K562 (cell line): ENCODE results near the gene ING5. TPM values are rescaled to one million over a fixed set of nuclear protein-coding genes. Genes with fewer than 3 reads are reported as not detected.

Source experiments
- BHLHE40 ChIP-seq: IDR thresholded peaks from 2 replicates; pipeline ENCODE4 v1.6.1; 2011; ENCODE audit warnings: low read length, improper control_type of control experiment
- GABPB1 ChIP-seq: sonication (generic); formaldehyde crosslinking; IDR thresholded peaks from 2 replicates; pipeline ENCODE4 v1.8.0; 2022; ENCODE audit warnings: mild to moderate bottlenecking, missing genetic modification reagents
- HNRNPL ChIP-seq: fragments of 200-400 bp; formaldehyde crosslinking; IDR thresholded peaks from 2 replicates; pipeline ENCODE4 v1.6.1; 2017; ENCODE audit warnings: low read depth, mild to moderate bottlenecking, low read length
- KAT7 ChIP-seq: sonication (generic); formaldehyde crosslinking; IDR thresholded peaks from 2 replicates; pipeline ENCODE4 v1.8.0; 2022; ENCODE audit warnings: missing genetic modification reagents, mild to moderate bottlenecking, borderline replicate concordance
- MECOM ChIP-seq: fragments of 250-450 bp; sonication (Bioruptor Pico); IDR thresholded peaks from 2 replicates; pipeline ENCODE4 v1.8.0; 2022; ENCODE audit warnings: inconsistent platforms
- RBBP5 ChIP-seq: fragments of 200-600 bp; sonication (generic); IDR thresholded peaks from 2 replicates; pipeline ENCODE4 v1.6.1; 2012; ENCODE audit warnings: borderline replicate concordance, mild to moderate bottlenecking, low read length, control low read depth, inconsistent platforms; ENCODE audit not compliant: insufficient read depth, poor library complexity, severe bottlenecking
- SAFB ChIP-seq: fragments of 200-400 bp; formaldehyde crosslinking; IDR thresholded peaks from 2 replicates; pipeline ENCODE4 v1.6.1; 2017; ENCODE audit warnings: low read depth, low read length, borderline replicate concordance
- SRSF1 ChIP-seq: fragments of 200-400 bp; formaldehyde crosslinking; IDR thresholded peaks from 2 replicates; pipeline ENCODE4 v1.6.1; 2017; ENCODE audit warnings: mild to moderate bottlenecking, low read depth, low read length, moderate library complexity
- SRSF3 ChIP-seq: fragments of 200-400 bp; formaldehyde crosslinking; IDR thresholded peaks from 2 replicates; pipeline ENCODE4 v1.6.1; 2016; ENCODE audit warnings: mild to moderate bottlenecking, low read length, moderate library complexity; ENCODE audit not compliant: insufficient read depth
- ZC3H8 ChIP-seq: fragments of 450-650 bp; IDR thresholded peaks from 2 replicates; pipeline ENCODE4 v1.6.1; 2017
- ZNF354B ChIP-seq: fragments of 250-450 bp; sonication (Bioruptor Pico); IDR thresholded peaks from 2 replicates; pipeline ENCODE4 v1.4.0; 2020
- polyA plus RNA-seq, 8 experiments: library from polyadenylated mRNA; depleted of rRNA in 4 of 8; stranded (reverse) in 5 of 8; unstranded in 3 of 8; fragments of >200 nt; fragmentation: Nextera tagmentation in 2 of 8; fragmentation: Illumina TruSeq in 1 of 8; extraction: Ambion mirVana in 2 of 8; extraction: Trizol in 1 of 8; gene quantifications; 2 replicates each; pipeline versions ENCODE4 v1.2.1 to v1.2.3, GENCODE V29; 2011 to 2014; ENCODE audit warnings: inconsistent platforms in 1 of 8, missing spikeins in 1 of 8
- total RNA-seq, 7 experiments: library from RNA; depleted of rRNA in 6 of 7; stranded (reverse); fragments of >200 nt in 6 of 7; fragmentation: Illumina TruSeq in 2 of 7; extraction: Trizol in 2 of 7; gene quantifications; 2 replicates each; pipeline versions ENCODE4 v1.2.1 to v1.2.3, GENCODE V29; 2011 to 2021; ENCODE audit warnings: low replicate concordance in 1 of 7
- TF ChIP-seq, protein P1 (sequence below): sonication (generic); formaldehyde crosslinking; IDR thresholded peaks from 2 replicates; pipeline ENCODE4 v1.8.1; 2023; ENCODE audit warnings: mild to moderate bottlenecking, missing genetic modification reagents
- TF ChIP-seq, protein P2 (sequence below): fragments of 450-650 bp; IDR thresholded peaks from 2 replicates; pipeline ENCODE4 v1.6.1; 2016; ENCODE audit warnings: antibody characterized with exemption
- TF ChIP-seq, protein P3 (sequence below), 2 experiments: IDR thresholded peaks; 2 replicates each; pipeline ENCODE4 v1.6.1; 2011; ENCODE audit warnings: borderline replicate concordance in 1 of 2, control low read depth in 1 of 2, low read depth in 1 of 2, low read length in 1 of 2, mild to moderate bottlenecking in 1 of 2, mixed read lengths in 1 of 2, moderate library complexity in 1 of 2; ENCODE audit not compliant: insufficient read depth in 1 of 2, insufficient read length in 1 of 2, poor library complexity in 1 of 2, severe bottlenecking in 1 of 2; ENCODE audit errors: extremely low read depth in 1 of 2
- TF ChIP-seq, protein P4 (sequence below): fragments of 200-800 bp; sonication (Bioruptor generic); IDR thresholded peaks from 2 replicates; pipeline ENCODE4 v1.6.1; 2017; ENCODE audit warnings: missing genetic modification characterization, missing compliant biosample characterization
- TF ChIP-seq, protein P5 (sequence below): sonication (generic); formaldehyde crosslinking; IDR thresholded peaks from 2 replicates; pipeline ENCODE4 v1.5.0; 2020; ENCODE audit warnings: missing genetic modification reagents

ING5 gene
- total and polyA plus RNA-seq, 9 of the 15 experiments (the other 6 are each of a cell fraction or from before 2014, with no cell fraction given): 10.4 to 53.3 (median 27.9) TPM

DNA sequence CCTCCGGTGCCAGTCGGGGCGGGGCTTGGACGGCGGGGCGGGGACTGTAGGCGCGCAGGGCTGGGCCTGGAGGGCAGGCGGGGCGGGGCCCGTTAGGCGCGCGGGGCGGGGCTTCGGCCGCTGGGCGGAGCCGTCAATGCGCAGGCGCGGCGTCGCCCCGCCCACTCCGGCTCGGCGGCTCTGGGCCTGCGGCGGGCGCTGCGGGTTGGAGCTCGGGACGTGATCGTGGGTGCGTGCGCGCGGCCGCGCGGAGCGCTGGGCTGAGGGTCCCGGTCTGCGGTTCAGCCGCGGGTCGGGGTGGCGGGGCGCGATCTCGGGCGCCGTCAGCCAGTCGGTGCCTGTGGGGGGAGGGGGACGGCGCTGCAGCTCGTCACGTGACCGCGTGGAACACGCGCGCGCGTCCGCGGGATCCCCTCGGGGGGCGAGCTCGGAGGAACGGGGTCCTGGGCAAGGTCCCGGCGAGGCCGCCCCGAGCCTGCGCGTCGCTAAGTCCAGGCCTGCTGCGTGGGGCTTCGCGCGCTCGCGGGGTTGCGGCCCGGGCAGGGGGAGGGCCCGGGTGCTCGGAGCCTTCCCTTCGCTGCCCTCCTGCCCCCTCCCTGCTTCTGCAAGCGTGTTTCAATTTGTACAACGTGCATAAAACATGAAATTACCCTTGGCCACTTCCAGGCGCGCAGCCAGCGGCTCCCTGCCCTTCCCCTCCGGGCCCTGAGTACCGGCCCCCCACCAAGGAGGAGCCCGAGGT, 32.8 kb downstream of the ING5 start, which contains the start of gene D2HGDH (continued):
- TF ChIP-seq, protein P1, sequence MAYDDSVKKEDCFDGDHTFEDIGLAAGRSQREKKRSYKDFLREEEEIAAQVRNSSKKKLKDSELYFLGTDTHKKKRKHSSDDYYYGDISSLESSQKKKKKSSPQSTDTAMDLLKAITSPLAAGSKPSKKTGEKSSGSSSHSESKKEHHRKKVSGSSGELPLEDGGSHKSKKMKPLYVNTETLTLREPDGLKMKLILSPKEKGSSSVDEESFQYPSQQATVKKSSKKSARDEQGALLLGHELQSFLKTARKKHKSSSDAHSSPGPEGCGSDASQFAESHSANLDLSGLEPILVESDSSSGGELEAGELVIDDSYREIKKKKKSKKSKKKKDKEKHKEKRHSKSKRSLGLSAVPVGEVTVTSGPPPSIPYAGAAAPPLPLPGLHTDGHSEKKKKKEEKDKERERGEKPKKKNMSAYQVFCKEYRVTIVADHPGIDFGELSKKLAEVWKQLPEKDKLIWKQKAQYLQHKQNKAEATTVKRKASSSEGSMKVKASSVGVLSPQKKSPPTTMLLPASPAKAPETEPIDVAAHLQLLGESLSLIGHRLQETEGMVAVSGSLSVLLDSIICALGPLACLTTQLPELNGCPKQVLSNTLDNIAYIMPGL (CRISPR knock-in tag): no peak
- TF ChIP-seq KAT7 (CRISPR knock-in tag) (0 out of 2 replicates have a peak, but pooled peaks have one; percentile 57), GABPB1 (CRISPR knock-in tag) (0 out of 2 replicates have a peak, but pooled peaks have one; percentile 3), SRSF3 (no peak), BHLHE40 (peak; percentile 93), HNRNPL (no peak), RBBP5 (peak; percentile 63), MECOM (CRISPR knock-in tag) (no peak), ZNF354B (CRISPR knock-in tag) (no peak), SRSF1 (0 out of 2 replicates have a peak, but pooled peaks have one; percentile 66), SAFB (peak; percentile 99), ZC3H8 (no peak)
- TF ChIP-seq, protein P2, sequence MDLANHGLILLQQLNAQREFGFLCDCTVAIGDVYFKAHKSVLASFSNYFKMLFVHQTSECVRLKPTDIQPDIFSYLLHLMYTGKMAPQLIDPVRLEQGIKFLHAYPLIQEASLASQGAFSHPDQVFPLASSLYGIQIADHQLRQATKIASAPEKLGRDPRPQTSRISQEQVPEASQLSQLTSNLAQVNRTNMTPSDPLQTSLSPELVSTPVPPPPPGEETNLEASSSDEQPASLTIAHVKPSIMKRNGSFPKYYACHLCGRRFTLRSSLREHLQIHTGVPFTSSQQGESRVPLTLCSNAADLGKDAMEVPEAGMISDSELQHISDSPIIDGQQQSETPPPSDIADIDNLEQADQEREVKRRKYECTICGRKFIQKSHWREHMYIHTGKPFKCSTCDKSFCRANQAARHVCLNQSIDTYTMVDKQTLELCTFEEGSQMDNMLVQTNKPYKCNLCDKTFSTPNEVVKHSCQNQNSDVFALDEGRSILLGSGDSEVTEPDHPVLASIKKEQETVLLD: peak; percentile 35; the same call in 1 of the 2 replicates
- TF ChIP-seq, protein P3, sequence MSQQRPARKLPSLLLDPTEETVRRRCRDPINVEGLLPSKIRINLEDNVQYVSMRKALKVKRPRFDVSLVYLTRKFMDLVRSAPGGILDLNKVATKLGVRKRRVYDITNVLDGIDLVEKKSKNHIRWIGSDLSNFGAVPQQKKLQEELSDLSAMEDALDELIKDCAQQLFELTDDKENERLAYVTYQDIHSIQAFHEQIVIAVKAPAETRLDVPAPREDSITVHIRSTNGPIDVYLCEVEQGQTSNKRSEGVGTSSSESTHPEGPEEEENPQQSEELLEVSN (IDR thresholded peaks at IDR 0.05; ENCODE audit: borderline replicate concordance in 1 of 2, extremely low read depth in 1 of 2, insufficient read depth in 1 of 2, insufficient read length in 1 of 2, low read depth in 1 of 2, low read length in 1 of 2, poor library complexity in 1 of 2, severe bottlenecking in 1 of 2): peak; percentile 40 to 49
- TF ChIP-seq, protein P4, sequence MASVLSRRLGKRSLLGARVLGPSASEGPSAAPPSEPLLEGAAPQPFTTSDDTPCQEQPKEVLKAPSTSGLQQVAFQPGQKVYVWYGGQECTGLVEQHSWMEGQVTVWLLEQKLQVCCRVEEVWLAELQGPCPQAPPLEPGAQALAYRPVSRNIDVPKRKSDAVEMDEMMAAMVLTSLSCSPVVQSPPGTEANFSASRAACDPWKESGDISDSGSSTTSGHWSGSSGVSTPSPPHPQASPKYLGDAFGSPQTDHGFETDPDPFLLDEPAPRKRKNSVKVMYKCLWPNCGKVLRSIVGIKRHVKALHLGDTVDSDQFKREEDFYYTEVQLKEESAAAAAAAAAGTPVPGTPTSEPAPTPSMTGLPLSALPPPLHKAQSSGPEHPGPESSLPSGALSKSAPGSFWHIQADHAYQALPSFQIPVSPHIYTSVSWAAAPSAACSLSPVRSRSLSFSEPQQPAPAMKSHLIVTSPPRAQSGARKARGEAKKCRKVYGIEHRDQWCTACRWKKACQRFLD (CRISPR knock-in tag): peak; percentile 56; the same call in 1 of the 2 replicates
- TF ChIP-seq, protein P5, sequence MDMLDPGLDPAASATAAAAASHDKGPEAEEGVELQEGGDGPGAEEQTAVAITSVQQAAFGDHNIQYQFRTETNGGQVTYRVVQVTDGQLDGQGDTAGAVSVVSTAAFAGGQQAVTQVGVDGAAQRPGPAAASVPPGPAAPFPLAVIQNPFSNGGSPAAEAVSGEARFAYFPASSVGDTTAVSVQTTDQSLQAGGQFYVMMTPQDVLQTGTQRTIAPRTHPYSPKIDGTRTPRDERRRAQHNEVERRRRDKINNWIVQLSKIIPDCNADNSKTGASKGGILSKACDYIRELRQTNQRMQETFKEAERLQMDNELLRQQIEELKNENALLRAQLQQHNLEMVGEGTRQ (CRISPR knock-in tag): peak; percentile 92
